IPS DF 19.7 (cell line): ENCODE results near the gene DCAF12.
A peak's percentile ranks its signal among the peaks of the same experiment; 100 is the strongest.
"Not testable (repeated sequence)": the region's sequence is repeated elsewhere in the genome, so short reads cannot be mapped to it uniquely, and the experiment has no call there.

Experiments
- DNase-seq: peaks from one replicate; pipeline ENCODE4 v3.0.0-alpha.2; 2013; ENCODE audit warnings: low read depth, low spot score

DCAF12 gene

DNA sequence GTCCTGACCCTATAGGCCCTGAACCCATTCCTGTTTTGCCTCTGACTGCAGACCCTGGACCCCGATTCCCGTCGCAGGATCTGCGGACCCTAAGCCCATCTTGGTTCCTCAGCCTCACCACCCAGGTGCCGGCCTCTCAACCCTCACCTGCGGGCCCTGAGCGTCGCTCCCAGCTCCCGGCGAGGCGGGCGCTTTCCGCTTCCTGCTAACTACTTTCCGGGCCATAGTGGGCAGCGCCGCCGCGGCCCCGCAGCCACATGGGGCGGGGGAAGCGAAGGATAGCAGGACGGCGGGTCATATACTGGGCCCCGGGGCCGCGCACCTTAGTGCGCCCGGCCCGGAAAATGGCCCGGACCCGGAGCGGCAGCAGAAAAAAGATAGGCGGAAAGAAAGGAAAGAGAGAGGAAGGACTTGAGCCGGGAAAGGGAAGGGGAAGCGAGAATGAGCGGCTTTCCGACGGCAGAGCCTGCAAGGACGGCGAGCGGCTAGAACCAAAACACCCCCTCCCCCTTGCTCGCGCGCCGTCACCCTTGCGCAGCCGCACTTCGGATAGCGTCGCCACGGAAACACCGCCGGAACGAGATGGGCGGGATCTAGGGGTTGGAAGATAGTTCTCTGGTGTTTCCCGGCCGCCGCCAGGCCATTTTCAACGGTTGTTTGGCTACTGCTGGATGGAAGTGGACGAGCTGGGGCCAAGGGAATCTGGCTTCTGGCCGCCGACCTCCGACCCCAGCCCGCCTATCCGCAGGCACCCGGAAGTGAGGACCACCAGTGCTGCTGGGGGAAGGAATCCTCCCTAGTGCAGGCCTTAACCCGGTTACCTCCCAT lies at the start of gene DCAF12:
TSS of gene DCAF12 (minus strand) at position 492 of the 828 bp plus-strand sequence. CDS start at position 225, 267 bp downstream.
- DNase-seq, result peak; percentile 61

DNA sequence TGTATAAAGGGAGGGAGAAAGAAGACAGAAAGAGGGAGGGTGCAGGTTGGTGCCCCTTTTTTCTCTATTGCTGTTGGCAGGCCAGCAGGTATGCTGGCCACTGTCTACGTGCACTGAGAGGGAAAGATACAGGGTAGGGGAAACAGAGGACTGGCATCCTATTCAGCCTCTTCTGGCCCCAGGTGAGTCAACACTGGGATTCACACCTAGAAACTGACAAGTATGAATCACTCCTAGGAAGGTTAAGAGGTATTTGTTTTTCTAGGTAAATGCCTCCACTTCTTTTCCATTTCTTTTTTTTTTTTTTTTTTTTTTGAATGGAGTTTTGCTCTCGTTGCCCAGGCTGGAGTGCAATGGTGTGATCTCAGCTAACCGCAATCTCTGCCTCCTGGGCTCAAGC lies 49.6 kb upstream of the DCAF12 start:
- no peak for DNase-seq

GRCh38 chr9:34171753-34172535 lies 45.4 kb upstream of the DCAF12 start:
- DNase-seq, result no peak

DNA sequence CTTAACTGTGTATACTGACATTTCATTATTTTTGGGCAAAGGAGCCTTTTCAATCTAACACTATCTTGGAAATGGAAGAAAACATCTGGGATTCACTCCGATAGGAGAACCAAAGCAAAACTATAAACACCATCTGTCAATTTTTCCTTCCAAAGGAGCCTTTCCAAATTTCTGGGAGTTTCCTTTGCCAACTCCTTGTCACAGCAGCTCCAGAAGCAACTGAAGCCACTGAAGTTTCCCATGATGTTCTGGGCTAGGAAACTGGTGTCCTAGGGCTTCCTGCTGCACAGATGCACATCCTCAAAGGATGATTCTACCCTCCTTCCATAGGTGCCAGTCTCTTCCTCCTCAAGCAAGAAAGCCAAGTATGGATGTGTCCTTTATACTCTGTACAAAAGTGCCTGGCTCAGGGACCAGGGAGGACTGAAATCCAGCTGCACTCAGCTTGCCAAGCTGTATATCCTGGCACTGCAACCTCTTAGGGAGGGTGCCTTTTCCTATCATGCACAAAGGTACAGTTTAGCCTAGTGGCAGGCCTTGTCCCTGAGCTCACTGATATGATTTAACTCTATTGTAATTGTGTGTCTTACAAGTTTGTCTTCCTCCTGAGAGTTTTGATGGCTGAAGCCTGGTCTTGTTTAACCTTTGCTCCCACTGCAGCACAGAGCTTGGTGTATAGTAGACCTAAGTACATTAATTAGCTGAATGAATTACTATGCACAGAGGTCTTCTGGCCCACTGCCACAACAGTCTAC lies 43.9 kb upstream of the DCAF12 start:
- no peak for DNase-seq

- no peak for DNase-seq
Observed at GRCh38 chr9:34169125-34169524, 42.6 kb upstream of the DCAF12 start.

- no peak for DNase-seq
Observed at GRCh38 chr9:34163434-34163833, 36.9 kb upstream of the DCAF12 start.

GRCh38 chr9:34158362-34158869 lies 31.9 kb upstream of the DCAF12 start:
- no peak for DNase-seq

DNA sequence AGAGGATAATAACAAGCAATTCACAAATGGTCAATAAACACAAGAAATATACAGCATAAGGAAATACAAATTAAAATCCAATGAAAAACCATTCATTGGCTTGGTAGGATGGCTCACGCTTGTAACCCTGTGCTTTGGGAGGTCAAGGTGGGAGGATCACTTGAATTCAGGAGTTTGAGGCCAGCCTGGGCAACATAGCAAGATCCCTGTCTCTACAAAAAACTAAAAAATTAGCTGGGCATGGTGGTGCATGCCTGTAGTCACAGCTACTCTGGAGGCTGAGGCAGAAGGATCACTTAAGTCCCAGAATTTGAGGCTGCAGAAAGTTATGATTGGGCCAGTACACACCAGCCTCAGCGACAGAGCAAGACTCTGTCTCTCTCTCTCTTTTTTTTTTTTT lies 31.4 kb upstream of the DCAF12 start:
- no peak for DNase-seq

- no peak for DNase-seq
Observed at GRCh38 chr9:34157318-34157717, 30.8 kb upstream of the DCAF12 start.

DNA sequence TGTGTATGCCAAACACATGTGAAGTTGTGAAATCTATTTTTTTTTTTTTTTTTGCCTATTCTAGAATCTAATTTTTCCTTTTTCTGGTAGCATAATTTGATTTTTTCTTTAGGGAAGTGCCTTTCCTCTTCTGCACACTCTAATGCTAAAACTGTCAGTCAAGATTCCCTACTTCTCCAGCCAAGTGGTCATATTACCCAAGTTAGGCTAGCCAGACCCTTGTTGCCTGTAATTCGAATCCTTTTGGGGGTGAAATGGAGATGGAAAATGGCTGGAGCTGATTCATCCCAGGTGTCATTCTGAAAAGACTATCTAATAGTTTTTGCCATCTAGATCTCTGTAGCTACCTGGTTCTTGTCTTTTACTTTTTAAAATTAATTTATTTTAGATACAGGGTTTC lies 27.6 kb upstream of the DCAF12 start:
- no peak for DNase-seq

DNA sequence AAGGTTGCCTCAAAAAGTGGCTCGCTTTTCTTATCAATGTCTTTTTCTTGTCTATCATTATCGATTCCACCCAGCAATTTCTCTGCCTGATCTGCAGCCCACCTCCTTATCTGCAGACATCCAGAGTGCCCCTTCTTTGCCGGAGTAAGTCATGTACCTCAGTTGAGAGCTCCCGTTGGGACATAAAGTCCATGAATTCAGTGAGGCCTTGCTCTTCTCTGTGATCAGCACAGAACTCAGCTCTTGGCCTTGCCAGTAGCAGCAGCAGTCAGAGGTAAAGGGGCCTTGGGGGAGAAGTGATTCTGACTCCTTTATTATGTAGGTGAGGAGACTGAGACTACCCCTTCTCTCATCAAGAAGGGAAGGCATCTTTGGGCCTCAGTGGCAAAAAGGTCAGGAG lies 24.9 kb upstream of the DCAF12 start:
- no peak for DNase-seq

DNA sequence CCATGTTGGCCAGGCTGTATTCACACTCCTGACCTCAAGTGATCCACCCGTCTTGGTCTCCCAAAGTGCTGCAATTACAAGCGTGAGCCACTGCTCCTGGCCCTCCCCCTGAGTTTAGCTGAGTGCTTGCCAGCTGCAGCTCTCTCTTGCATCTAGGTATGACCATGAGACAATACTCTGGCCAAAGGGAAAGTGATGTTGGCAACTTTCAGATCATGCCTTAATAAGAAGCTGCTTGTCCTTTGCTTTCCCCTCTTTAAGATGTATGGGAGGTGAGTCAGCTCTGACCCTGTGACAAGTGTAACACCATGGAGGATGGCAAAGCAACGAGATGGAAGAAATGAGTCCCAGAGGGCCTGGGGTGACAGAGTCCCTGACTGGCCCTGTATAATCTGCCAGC lies 18.7 kb upstream of the DCAF12 start:
- no peak for DNase-seq

DNA sequence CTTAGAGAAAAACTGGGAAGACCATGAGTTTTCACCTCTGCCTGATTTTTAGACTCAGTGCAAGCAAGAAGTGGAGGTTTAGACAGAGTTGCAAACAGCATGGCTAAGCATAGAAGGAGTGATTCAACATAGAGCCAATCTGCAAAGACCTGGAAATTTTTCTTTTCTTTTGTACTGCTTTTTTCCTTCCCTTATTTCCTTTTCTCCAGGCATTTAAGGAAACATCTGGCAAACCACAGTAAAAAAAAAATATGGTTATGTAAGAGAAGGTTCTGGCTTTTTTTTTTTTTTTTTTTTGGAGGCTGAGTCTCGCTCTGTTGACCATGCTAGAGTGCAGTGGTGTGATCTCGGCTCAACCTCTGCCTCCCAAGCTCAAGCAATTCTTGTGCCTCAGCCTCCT lies 16.6 kb upstream of the DCAF12 start:
- DNase-seq, result no peak

GRCh38 chr9:34140853-34141252 lies 14.4 kb upstream of the DCAF12 start:
- DNase-seq, result no peak

- DNase-seq, result no peak
Observed at GRCh38 chr9:34139477-34140146, 13.1 kb upstream of the DCAF12 start.

GRCh38 chr9:34138644-34139043 lies 12.1 kb upstream of the DCAF12 start:
- DNase-seq, result not testable (repeated sequence)

DNA sequence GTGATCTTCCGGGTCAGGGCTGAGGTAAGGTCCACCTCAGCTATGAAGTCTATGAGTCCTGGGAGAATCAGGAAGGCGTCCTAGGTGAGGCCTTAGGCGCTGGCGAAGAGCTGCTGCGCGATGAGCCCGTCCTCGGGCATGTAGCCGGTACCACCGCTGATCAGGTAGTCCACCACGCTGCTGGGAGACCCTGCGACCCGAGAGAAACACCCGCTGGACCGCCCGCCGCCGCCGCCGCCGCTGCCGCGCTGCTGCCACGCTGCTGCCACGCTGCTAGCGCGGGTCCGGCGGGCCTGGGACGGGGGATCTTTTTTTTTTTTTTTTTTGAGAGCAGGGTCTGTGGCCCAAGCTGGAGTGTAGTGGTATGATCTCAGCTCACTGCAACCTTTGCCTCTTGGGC lies 8.0 kb upstream of the DCAF12 start:
- DNase-seq, result no peak

DNA sequence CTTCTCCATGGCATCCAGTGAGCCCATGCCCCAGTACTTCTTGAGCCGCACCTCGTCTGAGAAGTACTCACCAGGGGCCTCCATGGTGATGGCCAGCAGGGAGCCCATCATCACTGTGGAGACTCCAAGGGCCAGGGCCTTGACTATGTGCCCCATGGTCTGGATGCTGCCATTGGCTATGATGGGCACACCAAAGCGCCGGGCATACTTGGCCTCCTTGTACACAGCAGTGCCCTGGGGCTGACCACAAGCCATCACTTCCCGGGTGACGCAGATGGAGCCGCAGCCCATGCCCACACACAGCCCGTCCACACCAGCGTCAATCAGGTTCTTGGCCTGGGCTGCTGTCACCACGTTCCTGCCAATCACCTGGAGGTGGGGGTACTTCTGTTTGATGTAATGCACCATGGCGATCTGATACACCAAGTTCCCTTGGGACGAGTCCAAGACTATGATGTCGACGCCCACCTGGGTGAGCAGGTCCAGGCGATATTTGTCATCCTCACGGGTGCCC lies 7.0 kb upstream of the DCAF12 start:
- DNase-seq, result no peak

DNA sequence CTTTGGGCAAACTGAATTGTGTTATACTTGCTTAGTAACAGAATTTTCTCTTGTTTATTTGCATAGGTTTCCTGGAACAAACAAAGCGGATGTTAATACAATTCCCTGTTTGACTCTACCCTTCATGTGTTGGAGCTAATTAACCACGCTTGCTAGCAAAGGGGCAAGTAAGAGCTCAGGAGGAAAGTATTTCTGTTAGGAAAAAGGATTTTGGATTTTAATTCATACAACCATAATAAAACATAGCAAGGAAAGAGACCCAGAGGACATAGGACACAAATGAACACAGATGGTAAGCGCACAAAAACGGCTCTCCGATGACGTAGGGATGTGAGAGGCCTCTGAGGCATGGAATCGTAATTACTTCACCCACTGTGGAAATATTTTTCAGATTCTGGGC lies 5.1 kb upstream of the DCAF12 start:
- DNase-seq, result no peak

DNA sequence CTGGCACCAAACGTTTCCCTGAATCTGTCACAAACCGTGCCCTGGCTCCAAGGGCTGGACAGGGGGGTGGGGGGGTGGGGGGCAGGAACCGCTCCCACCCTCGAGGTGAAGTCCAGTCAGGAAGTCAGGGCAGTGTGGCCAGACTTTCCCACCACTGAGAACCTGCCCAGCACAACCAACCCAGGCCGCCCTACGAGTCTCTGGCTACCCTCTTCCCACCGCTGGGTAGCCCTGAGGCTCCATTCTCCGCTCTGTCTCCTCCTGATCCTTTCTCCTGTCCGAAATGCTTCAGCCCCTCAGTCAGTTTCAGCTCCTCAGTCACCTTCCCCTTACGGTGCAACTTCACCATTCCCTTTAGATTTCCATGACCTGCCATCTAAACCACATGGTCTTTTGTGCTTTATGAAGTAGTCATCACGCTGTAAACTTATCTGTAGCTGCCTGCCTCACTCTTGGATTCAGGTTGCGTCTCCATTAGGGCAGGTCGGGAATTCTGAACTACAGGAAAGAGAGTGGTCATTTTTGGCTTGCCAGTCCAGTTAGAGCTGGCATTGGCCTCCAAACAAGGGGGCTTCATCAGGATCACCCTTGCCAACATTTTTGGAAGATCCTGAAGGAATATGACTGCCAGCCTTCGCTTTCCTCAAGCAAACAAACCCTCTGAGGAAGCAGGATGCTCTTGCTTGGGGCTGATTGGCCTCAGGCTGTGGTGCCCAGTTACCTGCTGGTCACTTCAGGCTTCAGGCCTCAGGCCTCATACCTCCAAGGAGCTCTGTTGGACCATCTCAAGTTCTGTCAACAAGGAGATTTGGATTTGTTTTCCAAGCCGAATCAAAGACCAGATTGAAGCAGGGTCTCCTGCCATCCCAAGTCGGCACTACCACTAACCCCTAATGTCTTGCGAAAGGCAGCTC lies 794 bp upstream of the DCAF12 start:
- no peak for DNase-seq
